ENCODE measurements around the gene GPATCH8.

GRCh38 chr17:44473367-44473766, 29.8 kb downstream of the GPATCH8 start:
- TF ChIP-seq CTCF (IDR thresholded peaks at IDR 0.05) (no peak), POLR2A (IDR thresholded peaks at IDR 0.05) (no peak)

All from Peyer's patch (tissue), 4 donors.